IPS-NIHi11 (cell line): Measurements from ENCODE around the gene STMN1.
"Not testable (repeated sequence)": the region's sequence is repeated elsewhere in the genome, so short reads cannot be mapped to it uniquely, and the experiment has no call there.

Source experiments
- DNase-seq: peaks from one replicate; pipeline ENCODE4 v3.0.0; 2012; ENCODE audit warnings: mixed read lengths, low spot score

Gene STMN1

DNA sequence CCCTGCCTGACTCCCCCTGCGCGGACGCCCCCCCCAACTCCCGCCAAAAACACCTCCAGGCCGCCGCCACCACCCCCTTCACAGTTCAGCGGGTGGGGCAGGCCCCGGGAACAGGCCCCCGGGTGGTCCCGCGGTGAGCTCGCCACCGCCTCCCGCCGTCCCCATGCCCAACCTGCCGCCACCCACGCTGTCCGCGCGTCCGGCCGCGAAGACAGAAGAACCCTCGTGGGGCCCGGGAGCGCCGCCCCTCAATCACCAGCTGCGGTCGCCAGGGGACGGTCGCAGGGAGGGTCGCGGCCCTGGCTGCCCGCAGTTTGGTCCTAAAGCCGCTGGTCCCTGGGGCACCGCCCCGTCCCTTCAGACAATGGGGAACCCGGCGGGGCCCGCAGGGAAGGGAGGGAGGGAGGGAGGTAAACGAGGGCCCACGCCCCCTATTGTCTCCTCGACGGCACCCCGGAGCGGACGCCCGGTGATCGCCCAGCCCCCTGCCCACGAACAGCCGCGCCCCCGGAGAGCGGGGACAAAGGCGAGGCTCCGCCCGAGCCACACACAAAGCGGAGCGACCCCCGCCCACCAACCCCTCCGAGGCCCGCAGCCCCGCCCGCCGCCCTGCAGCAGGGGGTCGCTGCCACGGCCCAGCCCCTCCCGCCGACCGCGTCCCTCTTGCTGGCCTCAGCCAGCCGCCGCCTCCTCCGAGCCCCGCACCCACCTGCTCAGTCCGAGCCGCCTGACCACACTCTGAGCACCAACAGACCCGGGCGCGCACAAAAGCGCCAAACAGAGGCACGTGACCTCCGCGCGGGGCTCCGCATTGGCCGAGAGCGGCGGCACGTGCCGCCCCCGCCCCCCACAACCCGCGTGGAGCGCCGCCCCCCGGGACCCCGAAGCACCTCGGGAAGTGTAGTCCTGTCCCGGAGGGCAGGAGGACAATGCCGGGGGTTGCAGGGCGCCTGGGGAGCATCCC lies at the start of gene STMN1:
Gene STMN1 (minus strand): TSS at position 740 of the 964 bp plus-strand sequence. CDS start 1,743 bp downstream, outside the sequence.
- DNase-seq, result peak; percentile 96

DNA sequence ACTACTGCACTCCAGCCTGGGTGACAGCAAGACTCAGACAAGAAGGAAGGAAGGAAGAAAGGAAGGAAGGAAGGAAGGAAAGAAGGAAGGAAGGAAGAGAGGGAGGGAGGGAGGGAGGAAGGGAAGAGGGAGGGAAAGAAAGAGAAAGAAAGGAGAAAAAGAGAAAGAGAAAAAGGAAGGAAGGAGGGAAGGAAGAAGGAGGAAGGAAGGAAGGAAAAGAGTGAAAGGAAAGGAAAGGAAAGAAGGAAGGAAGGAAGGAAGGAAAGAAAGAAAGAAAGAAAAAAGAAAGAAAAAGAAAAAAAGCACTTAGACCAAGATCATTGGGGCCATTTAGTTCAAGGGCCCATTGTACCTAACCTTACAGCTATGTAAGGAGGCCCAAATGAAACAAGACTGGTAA lies 49.3 kb upstream of the STMN1 start:
- DNase-seq, result no peak

DNA sequence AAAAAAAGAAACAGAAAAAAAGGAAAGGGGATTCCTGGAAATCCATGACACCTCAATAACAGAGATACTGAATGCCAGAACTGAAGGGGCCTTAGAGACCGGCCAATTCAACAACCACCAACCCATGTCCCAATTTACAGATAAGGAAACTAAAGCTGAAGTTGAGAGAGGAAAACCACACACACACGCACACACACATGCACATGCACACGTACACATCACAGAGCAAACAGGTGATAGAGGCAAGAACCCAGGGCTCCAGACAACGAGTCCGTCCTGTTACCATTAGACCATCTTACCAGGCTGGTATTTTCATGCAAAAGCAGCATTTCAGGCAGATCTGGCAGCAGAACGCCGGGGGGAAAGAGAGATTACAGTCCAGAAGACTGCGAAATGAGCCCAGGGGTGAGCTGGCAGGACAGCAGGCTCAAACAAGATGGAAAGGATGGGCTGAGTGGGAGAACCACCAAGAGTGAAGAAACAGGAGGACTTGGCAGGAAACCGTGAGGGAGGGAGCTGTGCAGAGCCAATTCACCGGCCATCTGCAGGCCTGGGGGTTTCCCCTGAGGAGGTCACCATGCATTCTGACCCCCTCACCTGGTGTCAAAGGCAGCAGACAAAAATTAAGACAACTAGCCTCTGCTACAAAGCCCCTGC lies 48.2 kb upstream of the STMN1 start:
- no peak for DNase-seq

DNA sequence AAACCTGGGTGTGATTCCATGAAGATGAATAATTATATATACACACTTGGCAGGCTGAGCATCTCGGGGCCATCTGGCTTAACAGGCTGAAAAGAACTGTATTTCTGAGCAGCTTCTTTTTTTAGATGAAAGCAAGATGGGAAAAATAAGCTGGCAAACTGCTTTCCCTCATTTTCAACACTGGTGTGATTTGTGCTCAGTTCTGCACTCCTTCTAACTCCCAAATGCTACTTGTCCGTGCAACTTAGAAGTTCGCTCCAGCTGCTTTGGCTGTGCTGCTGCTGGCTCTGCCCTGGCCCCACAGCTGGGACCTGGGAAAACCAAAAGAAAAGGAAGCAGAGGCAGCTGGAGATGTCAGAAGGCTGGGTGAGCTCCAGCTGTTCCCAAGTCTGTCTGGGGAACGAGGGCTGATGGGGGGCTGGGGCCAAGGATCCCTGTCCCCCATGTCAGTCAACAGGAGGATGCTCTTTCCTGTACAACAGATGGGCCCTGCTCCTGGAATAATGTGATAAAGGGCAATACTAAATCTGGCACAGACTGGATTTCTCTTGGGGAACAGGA lies 46.7 kb upstream of the STMN1 start:
- DNase-seq, result no peak

DNA sequence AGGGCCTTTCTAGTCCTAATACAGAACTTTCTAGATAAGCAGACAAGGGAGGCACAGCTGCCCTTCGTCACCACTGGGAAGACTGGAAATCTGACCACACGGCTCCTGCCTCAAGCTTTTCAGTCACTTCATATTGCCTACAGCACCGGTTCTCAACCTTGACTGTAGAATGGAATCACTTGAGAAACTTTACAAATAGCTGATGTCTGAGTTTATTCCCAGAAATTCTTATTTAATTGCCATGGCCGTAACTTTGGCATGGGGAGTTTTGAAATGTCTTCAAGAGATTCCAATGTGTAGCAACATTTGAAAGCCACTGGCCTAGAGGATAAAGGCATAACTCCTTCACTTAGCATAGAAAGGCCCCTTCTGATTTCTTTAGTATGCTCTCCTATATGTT lies 42.4 kb upstream of the STMN1 start:
- DNase-seq, result no peak

DNA sequence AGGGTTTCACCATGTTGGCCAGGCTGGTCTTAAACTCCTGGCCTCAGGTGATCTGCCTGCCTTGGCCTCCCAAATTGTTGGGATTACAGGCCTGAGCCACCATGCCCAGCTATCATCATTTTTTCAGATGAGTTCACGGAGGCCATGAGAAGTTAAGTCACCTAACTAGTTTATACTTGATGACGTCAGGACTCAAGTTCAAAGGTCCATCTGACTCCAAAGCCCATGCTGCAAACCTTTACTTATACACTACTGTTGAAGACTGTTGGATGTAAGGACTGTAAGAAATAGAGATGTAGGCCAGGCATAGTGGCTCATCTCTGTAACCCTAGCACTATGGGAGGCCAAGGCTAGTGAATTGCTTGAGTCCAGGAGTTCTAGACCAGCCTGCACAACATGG lies 40.8 kb upstream of the STMN1 start:
- DNase-seq, result no peak

DNA sequence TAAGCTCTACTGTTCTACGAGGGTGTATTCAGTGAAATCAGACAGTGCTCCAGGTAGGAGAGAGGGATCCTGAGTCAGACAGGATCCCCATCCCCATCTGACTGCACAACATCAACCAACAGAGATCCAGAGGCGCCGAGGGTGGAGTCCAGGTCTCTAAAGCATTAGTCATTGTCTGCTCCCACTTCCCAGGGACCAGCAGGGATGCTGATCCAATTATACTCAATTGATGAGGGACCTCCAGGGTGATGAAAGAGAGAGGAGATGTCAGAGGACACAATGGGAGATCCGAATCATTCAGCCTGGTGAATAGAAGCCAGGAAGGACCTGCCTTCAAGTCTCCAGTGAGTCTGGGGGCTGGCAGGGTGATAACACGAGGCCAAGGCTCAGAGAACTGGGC lies 39.5 kb upstream of the STMN1 start:
- DNase-seq, result no peak

DNA sequence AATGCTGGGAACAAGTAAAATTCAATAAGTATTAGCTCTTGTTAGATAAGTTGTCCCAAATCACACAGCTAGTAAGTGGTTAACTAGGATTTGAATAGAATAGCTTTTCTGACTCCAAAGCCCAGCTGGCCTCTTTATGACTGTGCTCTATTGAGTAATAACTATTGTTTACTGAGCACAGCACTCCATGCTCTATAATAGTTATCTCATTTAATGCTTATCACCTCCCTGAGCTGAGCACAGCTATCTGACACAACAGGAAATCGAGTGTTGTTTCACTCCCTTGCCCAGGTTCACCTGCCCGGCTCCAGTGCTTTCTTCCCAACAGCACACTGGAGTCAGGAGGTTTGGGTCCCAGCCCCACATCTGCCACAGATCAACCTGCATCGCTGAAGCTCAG lies 38.8 kb upstream of the STMN1 start:
- DNase-seq, result no peak

DNA sequence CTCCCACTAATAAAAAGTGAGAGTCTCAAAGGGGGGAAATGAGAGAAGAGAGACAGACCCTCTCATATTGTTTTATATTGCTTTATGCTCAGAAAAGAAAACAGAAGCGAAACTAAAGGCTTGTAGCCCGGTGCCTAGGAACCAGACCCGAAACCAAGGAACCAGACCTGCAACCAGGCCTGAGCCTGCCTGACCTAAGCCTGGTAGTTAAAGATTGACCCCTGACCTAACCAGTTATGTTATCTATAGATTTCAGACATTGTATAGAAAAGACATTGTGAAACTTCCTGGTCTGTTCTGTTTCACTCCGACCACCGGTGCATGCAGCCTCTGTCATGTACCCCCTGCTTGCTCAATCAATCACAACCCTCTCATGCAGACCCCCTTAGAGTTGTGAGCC lies 37.3 kb upstream of the STMN1 start:
- not testable (repeated sequence) for DNase-seq

DNA sequence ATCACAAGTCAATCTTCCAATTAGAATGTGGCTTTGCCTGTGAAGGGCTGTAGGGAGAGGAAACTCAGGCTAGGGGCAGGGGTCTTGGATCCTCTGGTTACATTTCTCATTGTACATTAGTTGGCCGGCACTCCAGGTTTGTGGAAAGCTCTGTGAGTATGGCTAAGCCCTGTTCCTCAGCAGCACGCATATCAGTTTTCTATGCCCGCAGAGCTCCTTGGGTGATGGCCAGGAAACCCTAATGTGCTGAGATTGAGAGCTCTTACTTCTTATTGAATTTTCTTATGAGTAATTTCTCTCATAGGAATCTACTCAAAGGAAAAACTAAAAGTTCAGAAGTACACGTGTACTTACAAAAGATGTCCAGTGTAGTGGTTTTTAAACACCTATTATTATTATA lies 30.7 kb upstream of the STMN1 start:
- DNase-seq, result no peak

DNA sequence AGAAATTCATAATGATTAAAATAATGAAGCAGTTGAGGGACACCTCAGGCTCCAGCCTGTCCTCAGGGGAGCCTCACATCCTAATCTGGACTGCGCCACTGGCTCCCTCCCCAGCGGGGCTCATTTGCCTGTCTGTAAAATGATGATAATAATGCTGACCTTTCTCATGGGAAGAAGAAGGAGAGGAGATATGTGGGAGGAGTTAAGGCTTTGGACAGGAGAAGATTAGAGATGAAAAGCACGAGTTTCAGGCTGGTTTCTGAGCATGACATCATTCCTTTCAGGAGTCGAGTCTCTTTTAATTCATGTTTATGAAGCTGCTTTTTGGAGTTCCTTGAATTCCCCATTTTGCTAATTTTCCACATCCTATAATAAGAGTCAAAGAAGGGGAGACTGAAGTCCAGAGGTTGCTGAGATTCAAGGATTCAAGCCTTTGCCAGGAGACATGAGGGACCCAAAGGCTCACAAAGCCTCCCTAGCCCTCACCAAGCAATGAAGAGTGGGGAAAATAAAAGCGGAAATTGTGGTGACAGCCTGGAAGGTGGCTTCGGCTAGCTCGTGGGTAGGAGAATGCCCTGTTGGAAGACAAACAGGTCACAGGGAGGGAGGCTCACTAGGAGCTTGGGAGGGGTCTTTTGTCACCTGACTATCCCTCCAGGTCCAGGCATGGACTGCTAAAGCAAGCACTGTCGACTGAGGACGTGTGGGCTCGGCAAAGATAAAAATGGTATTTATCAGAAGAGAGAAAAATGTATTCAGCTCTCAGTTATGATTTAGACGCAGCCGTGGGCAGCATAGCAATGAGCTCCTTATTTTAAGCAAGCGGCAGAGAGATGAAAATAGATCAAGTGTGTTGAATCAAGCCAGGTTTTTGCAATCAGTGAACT lies 27.5 kb upstream of the STMN1 start:
- DNase-seq, result no peak

DNA sequence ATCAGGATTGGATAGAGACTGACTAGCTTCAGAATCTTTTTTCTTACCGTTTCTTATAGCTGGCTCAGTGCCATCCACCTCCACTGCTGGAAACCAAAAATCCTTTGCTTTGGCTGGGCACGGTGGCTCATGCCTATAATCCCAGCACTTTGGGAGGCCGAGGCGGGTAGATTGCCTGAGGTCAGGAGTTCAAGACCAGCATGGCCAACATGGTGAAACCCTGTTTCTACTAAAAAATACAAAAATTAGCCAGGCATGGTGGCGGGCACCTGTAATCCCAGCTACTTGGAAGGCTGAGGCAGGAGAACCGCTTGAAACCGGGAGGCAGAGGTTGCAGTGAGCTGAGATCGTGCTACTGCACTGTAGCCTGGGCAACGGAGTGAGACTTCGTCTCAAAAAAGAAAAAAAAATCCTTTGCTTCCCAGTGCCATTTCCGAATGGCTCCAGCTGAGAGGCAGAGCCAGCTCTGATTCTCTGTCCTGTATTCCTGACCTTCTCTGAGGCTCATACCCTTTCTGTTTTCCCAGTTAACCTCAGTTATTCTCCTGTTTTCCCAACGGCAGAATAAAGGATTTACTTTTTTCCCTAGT lies 26.7 kb upstream of the STMN1 start:
- not testable (repeated sequence) for DNase-seq

DNA sequence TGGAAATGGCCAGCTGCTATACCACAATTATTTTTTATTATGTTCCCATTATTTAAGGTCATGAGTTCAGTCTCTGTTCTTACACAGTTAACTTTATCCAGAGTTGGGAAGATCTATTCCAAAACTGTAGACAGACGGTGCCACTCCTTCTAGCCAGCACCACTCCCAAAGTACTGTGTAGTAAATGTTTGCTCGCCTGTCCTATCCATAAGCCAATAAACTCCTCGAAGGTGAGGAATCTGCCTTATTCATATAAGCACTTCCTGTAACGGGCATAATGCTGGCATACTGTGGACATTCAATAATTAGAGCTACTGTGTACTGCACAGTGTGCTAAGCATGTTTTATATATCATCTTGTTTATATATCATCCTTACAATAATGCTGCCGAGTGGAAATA lies 26.1 kb upstream of the STMN1 start:
- no peak for DNase-seq

DNA sequence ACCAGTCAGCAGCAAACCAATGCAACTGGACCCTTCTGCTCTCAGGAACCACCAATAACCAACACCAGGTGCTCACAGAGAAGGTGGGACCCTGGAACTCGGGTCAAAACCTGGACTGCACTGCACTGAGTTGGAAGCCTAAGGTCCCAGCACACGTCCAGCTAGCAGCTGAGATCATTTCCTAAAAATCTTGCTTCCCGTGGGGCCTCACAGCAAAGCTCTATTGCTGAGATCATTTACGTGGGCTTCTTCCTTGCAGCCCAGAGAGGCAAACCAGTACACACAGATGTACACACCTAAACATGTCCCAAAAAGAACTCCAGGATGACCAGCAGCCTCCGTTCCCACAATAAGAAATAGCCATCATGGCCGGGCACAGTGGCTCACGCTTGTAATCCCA lies 22.8 kb upstream of the STMN1 start:
- no peak for DNase-seq

DNA sequence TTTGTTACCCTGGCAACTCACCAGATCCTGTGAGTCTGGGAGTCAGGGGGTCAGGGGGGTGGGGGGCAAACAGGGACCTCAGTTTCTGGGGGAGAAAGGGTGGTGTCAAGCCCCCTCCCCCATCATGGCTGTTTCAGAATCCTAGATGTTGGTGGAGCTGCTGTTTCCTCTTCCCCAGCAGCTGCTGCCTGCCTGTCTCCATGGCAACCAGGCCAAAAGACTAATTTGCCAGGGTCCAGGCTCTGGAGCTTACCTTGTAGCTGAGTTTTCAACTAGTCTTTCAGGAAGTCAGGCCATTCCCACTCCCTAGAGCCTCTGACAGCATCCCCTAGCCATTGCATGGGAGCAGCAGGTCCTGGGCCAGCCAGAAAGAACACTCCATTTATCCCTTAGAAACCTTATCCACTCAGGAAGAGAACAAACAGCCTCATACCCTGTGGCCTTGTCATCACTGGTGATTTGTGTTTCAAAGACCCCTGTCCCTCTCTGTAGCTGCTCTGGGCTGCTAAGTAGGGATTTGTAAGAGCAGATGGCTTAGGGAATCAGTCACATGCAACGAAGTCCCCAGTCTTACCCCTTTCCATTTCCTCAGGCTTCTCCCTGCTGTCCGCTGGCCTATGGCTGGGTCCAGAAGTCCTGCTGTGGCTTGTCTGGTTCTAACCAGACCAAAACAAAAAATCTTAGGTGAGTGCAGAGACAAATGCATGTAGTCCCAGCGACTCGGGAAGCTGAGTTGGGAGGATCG lies 21.5 kb upstream of the STMN1 start:
- DNase-seq, result peak; percentile 48

DNA sequence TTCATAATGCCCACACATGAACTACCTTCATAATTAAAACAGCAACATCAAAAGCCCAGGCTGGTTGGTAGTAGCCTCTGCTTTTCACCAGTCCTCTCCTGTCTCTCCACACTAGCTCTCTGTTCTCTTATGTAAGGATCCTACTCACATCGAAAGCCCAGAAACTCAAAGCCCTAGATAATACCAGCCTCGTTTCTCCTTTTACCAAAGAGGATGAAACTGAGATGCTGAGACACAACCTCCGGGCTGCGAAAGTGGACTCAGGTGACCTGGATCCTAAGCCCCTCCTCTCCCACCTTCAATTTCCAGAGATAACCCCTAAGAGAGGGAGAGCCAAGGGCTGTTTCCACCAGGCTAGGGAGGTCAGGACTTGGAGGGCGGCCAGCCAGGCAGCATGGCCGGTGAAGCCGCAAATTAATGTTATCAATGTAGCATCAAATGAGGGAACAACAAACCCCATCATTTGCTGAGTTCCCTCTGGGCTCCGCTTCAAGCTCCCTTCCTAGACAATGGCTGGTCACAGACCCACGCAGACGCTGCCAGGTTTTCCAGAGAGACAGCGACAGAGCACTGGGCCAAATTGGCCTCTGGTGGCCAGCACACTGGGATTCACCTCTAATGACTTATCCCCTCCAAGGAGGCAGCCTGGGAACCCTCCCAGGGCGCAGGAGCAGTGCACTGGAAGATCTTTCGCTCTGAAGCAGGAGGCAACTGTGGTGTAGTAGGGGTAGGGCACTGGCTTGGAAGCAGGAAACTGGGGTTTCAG lies 20.7 kb upstream of the STMN1 start:
- DNase-seq, result no peak

DNA sequence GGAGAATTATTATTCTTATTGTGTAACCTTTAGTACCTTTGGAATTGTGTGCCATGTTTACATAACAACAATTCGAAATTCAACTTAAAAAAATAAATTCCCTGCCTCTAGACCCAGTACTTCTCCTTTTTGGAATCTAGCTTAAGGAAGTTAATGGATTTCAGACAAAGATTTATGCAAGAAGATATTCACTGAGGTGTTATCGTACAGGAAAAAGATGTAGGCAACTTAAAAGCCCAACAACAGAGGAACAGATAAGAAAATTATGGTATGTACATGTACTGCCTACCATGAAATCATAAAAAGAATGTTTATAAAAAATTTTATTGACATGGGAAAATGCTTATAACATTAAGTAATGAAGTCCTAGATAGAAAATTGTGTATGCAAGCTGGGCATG lies 18.2 kb upstream of the STMN1 start:
- no peak for DNase-seq

DNA sequence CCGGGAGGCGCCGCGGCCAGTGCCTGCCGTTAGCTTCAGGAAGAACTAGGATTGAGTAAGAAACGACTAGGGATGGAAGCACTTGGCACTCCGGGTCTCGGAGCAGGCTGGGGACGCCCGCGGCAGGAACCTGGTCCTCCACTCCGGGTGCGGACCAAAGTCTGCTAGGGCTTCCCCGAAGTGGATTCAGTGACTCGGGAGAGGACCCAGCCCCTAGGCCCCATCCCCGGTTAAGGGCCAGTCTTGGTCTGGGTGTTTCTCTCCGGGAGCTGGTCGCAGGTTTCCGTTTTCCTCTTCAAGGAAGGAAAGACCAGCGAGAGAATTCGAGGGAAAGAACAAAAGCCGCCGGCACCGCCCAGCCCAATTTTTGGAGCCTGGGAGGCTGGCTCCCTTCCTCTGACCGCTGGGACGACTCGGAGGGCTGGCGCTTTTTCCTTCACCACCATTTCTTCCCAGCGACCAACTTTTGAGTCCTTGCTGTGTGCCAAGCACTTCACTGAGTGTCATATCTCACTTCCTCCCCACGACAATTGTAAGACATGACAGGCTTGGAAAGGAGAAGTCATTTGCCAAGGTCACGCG lies 16.8 kb upstream of the STMN1 start:
- no peak for DNase-seq

DNA sequence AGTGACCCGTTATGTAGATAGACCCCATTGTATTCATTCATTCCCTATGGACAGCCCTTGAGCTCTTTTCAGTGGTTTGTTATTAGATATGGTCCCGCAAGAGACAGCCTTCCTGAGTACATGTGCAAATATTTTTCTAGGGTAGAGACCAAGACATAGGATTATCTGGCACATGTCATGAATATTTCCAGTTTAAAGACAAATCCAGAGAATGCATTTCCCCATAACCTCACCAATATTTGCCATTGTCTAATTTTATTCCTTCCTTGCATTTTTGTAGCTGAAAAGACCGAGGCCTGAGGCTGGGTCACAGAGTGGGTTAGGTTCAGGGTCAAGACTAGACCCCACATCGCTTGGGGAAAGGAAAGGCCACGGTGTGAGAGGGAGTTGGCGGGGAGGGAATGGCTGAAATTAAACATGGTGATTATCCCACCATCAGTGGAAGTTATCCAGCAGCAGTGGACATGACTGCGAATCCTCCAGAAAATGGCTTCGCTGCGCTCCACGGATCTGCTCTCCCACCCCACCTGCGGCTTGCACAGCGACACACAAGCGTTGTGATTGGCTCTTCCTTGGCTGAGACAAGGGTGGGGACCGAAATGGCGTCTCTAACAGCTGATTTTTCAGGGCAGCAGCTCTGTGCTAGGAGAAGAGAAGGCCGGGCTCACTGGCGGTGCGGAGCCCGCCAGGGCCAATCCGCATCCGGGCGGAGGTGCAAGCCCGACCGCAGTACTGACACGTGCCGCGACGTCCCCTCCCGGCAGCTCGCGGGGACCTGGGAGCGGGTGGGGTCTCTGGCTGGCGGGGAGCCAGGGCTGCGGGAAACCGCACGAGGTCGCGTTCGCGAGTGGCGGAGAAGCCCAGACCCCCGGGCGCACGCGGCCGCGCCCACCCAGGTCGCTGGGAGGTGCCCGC lies 16.1 kb upstream of the STMN1 start:
- DNase-seq, result peak; percentile 62
